GM20431 (cell line): Measurements from ENCODE around the gene CRTC1.

Experiments used
- in situ Hi-C: fragments of 300-500 bp; cut with MseI, MboI; formaldehyde crosslinking; loops from one replicate; pipeline ENCODE4 v1.15.0; 2020; ENCODE audit warnings: low sequenced_read_pairs; ENCODE audit not compliant: unreplicated experiment

Gene CRTC1

DNA sequence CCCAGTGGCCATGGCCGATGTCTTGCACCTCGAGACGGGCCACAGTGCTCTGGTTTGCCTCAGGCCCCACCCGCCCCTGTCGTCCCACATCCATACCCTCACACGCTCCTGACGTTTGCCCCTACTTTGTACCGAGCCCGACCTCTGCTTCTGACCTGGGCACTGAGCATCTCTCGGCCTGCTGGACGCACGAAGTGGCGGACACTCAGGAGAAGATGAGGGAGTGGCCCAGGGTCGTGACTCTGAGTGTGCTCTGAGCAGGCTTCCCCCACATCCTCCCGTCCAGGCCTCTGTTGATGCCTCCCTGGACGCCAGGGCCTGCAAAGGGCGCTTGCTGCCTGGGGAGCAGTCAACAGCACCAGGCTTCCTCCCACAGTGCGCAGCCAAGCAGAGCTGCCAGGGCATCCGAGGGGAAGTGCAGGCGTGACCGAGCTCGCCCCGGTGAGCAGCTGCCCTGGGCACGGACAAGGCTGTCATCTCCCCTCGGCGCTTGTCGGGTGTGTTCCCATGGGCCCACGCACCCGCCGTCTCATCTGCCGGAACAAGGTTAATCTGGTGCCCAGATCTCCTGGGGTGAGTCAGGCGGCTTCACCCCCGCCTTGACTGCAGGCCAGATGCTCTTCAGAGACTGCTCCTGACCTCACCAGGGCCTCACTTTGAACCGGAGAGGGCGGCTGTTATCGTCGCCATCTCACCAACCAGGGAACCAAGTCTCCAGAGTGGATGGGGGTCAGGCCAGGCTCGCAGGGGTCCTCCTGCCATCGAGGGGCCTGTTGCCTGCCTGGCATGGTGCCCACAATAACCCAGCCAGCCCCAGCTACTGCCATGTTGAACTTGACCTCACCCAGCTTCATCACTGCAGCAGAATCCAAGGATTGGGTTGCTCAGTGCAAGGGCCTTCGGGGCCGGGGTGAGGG is 80.5 kb downstream of the CRTC1 start:
- in situ Hi-C loops: no loop called here

DNA sequence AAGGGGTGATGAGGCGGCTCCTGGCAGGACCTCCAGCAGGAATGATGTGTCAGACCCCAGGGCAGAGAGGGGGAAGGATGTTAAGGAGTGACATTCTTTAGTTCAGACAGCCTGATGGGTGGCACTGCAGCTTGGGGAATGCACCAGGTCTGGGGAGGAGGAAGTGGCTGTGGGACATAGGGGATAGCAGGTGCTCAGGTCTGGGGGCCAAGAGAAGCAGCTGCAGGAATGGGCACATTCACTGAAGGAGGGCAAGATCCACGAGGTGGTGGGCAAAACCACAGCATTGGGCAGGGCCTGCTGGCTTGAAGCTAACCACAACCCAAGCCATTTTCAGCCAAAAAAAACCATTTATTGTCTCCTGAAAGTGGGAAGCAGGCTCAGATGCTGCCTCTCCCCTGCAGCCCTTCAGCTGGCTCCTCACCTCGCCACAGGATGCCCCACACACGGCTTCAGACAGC is 81.1 kb downstream of the CRTC1 start:
- in situ Hi-C loops: no loop called here

DNA sequence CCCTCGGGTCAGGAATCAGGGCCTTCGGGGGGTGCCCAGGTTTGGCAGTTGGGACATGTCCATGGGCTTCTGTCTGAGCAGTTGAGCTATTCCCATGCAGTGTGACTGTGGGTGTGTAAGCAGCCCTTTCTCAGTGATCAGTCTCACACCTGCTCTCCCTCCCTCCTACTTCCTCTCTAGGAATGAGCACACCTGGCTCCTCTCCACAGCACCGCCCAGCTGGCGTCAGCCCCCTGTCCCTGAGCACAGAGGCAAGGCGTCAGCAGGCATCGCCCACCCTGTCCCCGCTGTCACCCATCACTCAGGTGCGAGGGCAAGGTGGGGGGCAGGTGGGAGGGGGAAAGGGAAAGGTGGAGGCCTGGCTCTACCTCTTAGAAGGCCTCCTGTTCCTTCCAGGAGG is 81.7 kb downstream of the CRTC1 start:
- in situ Hi-C loops: no loop called here

DNA sequence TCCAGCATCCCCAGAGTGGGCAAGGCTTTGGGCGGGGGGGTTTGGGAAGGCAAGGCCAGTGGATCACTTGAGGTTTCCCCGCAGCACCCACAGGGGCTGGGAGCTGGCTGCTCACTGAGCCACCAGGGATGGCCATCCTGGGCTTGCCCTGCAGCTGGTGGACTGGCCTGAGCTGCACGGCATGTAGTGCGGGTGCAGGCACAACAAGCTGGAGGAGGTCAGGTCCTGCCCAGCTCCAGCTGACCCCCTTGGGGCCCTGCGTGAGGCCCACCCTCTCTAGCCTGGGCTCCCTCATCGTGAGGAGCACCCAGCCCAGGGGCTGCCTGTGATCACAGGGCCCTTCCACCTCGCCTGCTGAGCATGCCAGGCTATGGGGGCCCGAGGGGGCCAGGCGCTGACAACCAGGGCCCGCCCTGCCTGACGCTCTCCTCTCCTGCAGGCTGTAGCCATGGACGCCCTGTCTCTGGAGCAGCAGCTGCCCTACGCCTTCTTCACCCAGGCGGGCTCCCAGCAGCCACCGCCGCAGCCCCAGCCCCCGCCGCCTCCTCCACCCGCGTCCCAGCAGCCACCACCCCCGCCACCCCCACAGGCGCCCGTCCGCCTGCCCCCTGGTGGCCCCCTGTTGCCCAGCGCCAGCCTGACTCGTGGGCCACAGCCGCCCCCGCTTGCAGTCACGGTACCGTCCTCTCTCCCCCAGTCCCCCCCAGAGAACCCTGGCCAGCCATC is 84.7 kb downstream of the CRTC1 start:
- in situ Hi-C loops: no loop called here

DNA sequence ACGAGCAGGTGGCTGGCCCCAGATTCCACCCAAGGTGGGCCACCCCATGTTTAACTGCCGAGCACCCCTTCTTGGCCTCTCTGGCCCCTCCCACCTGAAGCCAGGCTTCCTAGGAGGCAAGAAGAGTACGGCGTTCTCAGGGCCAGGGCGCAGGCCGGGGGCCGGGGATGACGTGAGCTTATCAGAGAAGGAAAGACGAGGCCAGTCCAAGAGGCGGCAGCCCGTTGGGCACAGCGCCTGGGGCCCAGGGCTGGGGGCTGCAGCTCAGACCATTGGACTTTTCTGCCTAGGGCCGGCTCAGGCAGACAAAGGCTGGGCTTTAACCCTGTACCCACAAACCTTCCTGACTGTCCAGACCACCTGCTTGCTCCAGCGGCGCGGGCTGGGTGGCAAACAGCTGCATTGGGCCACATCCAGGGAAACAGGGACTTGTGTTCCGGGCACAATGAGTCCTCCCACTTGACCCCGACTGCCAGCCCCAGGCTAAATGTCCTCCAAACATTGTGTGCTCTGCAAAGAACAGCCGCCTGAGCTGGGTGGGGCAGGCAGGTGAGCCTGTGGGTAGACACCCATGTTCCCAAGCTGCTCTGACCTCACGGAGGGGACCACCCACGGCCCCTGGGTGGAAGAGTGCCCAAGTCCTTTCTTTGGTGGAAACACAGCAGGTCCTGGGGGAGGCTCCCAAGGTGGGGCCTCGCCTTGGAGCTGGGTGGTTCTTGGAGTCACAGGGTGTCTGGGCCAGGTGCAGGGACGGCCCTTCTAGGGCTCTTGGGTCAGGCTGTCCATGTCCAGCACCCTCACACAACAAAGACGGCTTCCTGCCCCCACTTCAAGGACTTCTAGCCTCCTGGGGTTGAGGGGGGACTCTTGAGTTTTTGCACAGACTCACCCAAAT is 85.8 kb downstream of the CRTC1 start:
- in situ Hi-C loops: no loop called here

DNA sequence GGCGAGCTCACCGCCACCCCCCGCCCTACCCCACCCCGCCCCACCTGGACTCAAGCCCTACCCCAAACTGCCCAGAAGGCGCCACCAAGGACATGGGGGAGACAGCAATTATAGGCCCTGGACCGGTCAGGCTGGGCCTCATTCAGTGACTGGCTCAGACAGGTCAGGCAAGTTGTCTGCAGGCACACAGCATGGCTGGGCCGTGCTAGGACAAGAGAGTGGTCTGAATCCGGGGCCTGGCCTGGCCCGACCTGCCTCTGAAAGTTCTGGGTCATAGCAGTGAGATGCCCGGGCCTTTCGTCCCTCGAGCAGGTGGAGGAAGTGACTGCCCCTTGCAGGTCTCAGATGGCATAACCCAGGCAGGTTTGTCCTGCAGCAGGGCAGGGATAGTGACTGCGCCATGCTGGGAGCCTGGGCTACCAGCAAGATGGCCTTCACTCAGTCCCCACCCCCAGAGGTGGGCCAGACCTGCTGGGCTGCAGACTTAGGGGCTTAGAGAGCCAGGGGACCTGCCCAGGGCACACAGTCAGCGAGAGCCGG is 86.6 kb downstream of the CRTC1 start:
- in situ Hi-C loops: no loop called here

DNA sequence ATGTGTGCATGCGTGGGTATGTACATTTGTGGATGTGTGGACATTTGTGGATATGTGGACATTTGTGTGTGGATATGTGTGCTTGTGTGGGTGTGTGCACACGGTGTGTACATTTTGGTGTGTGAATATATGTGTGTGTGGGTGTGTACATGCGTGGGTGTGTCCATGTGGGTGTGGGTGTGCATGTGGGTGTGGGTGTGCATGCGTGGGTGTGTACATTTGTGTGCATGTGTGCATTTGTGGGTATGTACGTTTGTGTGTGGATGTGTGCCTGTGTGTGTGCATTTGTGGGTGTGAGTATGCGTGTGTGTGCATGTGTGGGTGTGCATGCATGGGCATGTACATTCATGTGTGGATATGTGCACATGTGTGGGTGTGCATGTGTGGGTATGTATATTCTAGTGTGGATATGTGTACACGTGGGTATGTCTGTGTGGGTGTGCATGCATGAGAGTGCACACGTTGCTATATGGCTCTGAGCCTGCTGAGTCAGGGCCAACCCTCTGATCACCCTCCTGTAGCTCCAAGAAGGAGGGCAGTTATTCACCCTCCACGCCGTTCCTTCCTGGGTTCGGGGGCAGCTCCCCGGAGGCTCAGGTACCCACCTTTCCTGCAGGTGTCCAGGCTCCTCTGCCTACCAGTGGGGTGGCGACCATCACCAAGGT is 87.3 kb downstream of the CRTC1 start:
- in situ Hi-C loops: no loop called here

DNA sequence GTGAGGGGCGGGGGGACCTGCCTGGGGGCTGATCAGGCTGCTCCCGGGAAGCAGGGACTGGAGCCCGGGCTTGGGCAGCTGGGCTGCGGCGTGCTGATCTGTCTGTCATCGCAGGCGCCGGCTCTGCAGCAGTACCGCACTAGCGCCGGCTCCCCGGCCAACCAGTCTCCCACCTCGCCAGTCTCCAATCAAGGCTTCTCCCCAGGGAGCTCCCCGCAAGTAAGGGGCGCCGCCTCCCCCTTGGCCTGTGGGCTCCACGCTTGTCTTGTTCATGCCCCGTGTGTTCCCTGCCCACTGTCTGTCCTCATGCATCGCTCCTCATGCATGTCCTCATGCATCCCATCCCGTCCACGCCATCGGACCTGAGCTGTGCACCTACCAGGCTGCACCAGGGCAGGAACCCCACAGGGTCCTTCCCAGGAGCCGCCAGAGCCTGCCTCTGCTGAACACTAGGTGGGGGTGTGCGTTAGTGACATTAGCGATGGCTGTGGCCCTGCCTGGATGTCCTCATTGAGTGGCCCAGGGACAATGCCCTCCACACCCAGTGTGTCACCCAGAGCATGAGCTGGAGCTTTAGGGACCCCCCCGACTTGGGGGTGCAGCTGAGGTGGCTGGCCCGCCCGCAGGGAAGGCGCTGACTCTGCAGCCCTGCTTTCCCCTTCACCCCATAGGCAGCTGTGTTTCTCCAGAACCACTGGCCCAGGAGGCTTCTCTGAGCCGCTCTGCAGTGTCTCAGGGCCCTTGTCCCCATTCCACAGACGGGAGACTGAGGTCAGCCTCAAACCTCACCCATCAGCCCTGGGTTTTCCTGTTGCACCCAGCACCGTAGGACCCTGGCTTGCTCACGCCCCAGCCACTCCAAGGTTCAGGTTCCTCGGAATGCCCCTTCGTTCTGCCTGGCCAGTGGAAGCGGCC is 88.1 kb downstream of the CRTC1 start:
- in situ Hi-C loops: no loop called here

DNA sequence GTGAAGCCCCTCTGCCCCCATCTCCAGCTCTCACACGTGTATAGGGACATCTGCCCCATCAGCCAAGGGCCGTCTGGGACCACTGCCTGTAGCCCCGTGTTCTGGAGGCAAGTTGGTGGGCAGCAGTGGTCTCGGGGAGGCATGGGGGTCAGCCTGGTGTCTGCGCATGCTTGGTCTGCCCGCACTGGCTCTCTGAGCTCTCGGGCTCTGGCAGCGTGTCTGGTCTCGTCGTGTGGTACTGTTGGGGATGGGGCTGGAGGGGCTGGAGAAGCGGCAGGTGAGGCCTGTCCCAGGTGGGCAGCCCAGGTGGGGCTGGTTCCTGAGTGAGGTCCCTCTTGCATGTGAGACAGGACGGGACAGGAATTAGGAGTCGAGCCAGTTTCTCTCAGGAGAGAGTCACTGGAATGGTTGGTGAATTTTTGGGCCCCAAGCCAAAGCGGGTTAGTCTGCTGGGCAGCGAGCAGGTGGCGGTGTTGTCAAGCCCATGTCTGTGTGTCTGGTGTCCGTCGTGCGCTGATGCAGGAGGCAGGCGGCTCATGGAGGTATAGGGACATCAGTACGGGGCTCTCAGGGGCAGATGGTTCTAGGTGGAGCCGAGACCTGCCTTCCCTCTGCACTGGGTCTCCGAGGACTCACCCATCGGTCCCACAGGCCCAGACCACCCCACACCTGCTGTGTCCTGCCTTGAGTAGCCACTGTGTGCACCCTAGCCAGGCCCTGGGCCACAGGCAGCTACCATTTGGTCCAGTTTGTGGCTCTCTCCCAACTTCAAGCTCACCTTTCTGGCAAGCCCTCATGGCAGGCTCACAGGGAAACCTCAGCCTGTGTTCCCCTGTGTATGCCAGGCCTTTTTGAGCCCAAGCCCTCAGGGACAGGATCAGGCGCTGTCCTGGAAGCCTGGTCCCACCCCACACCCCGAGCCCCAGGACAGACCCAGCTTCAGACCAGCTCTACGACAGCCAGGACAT is 89.4 kb downstream of the CRTC1 start:
- in situ Hi-C loops: no loop called here

DNA sequence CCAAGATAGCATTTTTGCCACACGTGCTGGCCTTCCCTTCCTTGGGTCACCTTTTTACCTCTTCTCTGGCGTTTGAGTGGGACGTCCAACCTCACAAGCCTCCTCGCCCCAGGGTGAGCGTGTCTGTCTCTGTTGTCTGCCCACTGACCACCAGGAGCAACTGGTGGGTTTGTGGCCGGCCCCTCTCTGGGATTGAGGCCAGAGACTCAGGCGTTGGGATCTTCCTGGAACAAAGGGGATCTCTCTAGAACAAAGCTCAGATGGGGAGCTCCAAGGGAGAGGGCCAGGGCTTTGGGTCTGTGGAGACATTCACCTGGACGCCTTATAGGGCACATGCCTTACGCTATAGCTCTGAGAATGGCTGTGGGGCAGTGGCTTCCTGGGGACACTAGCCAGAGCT is 90.2 kb downstream of the CRTC1 start:
- in situ Hi-C loops: no loop called here

DNA sequence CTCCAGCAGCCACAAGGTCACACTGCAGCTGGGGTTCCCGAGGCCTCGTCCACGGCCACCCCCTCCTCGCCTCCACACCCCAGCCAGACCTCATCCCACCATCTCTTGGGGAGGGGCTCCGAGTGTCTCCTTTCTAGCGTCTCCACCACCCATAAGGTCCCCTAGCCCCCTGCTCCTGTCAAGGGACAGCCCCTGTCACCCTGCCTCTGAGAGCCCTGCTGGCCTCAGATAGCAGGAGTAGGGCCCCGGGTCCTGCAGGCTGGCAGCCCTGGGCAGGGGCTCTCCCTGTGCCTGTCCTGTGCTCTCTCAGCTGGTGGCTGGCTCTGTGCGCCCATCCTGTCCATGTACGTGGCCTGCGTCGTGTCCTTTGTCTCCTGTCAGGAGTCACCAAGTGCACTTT is 90.6 kb downstream of the CRTC1 start:
- in situ Hi-C loops: no loop called here

DNA sequence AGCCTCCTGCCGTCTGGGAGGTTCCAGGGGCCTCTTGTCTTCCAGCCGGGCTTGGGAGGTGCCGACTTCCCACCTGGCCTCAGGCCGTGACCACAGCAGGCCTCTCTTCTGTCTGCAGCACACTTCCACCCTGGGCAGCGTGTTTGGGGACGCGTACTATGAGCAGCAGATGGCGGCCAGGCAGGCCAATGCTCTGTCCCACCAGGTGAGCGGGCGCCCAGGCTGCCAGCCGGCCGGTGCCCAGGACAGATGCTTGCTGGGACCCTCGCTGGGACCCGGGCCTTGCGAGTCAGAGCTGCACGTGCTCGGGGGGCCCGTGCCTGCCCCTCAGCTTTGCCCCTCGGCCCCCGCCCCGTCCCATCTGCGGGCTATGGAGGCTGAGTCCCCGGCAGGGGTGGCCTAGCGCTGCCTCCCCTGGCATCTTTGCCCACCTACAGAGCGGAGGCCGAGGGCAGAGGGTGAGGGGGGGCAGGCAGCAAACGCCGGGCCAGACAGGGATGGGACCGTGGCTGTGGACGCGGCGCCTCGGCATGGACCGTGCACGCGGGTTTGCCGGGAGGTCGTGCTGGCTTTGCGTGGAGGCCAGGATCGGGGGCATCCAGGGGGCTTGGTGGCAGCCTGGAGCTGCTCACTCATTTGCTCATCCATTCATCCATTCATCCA is 91.4 kb downstream of the CRTC1 start:
- in situ Hi-C loops: no loop called here

DNA sequence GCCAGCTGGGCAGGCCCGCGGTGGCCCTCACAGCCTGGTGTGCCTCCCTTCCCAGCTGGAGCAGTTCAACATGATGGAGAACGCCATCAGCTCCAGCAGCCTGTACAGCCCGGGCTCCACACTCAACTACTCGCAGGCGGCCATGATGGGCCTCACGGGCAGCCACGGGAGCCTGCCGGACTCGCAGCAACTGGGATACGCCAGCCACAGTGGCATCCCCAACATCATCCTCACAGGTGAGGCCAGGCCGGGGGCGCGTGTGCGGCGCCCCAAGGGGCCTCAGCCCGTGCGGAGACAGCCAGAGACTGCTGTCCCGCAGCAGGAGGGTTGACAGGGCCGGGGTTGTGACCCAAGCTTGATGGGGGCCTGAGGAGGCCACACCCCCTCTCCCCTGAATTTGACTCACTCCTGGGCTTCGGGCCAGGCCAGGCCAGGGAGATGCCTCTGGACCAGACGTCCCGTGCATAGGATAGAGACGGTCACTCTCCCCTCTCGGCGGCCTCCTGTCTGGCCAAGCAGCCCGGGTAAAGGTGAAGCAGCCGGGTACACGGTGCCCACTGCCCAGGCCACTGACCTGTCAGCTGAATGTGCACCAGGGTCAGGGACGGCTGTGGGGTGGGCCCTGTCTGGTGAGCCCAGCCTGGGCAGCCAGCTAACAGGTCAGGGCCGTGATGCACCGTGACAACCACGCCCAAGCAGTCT is 92.3 kb downstream of the CRTC1 start:
- in situ Hi-C loops: no loop called here

DNA sequence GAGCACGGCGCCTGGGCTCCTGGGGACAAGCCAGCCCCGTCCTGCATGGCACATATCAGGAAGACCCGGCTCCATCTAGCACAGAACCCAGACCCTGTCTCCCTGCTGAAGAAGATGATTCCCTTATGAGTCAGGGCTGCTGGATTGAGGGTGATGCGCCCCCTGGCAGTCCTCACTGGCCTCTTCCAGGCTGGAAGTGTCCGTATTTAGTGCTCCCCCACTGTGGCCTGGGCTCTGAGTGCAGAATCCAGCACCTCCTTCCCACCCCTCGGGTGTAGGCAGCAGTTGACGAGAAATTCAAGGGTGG is 92.8 kb downstream of the CRTC1 start:
- in situ Hi-C loops: no loop called here

DNA sequence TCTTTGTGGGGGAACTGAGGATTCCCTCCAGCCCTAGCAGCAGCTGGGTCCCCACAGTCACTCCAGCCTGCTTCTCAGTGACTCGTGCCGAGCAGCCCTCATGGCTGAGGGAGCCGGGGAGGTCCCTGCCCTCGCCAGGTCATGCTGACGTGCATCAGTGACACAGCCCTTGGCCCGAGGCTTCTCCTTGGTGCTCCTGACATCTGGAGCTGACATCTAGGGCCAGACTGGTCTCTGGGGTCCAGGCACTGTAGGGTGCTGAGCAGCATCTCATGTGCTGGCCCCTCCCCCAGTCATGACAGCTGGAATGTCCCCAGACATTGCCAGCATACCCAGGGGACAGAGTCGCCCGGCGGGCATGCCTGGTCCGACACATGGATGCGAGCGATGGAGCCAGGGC is 93.3 kb downstream of the CRTC1 start:
- in situ Hi-C loops: no loop called here

DNA sequence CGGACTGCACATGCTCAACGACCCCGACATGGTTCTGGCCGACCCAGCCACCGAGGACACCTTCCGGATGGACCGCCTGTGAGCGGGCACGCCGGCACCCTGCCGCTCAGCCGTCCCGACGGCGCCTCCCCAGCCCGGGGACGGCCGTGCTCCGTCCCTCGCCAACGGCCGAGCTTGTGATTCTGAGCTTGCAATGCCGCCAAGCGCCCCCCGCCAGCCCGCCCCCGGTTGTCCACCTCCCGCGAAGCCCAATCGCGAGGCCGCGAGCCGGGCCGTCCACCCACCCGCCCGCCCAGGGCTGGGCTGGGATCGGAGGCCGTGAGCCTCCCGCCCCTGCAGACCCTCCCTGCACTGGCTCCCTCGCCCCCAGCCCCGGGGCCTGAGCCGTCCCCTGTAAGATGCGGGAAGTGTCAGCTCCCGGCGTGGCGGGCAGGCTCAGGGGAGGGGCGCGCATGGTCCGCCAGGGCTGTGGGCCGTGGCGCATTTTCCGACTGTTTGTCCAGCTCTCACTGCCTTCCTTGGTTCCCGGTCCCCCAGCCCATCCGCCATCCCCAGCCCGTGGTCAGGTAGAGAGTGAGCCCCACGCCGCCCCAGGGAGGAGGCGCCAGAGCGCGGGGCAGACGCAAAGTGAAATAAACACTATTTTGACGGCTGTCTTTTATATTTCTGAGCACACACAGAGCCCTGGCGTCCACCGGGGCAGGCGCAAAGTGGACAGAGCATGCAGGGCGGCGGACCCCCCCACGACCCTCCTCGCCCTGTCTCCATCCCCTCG is 94.0 kb downstream of the CRTC1 start:
- in situ Hi-C loops: no loop called here
